GM12891 (cell line): ENCODE data around the gene TLN1.

ENCODE experiments used
- POLR2A ChIP-seq: IDR thresholded peaks from 2 replicates; pipeline ENCODE4 v1.6.1; 2011; ENCODE audit warnings: low read depth, low read length, control low read depth
- POLR2AphosphoS5 ChIP-seq: IDR thresholded peaks from 2 replicates; pipeline ENCODE4 v1.6.1; 2011; ENCODE audit warnings: low read depth, low read length, control low read depth

DNA sequence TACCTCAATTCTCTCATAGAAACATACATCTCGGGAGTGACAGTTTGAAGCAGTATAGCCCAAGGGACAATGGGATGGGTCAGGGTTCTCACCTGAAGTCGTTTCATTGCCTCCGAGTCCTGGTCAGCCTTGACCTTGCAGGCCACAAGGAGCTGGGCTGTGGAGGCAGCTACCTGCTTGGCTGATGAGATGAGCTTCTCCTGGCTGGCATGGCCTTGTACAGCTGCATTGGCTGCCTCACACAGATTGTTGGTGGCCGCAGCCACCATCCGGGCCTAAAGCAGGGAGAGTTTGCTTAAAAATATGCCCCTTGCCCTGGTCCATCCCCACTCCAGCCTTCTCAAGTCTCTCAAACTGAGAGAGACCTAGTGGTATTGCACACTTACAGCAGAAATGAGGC is 33.8 kb downstream of the TLN1 start:
- no peak for TF ChIP-seq POLR2A
- no peak for TF ChIP-seq POLR2AphosphoS5
